ENCODE results near the gene GALC.
A peak's percentile ranks its signal among the peaks of the same experiment; 100 is the strongest.

Gene GALC

GRCh38 chr14:88005978-88006851 lies 13.2 kb upstream of the GALC start:
- peak; percentile 38 for DNase-seq (ENCODE audit: low spot score)

- peak; percentile 27 for DNase-seq (ENCODE audit: low spot score)
These were observed 12.1 kb upstream of the GALC start, which contains the start of gene GPR65 for GRCh38 chr14:88005050-88005481. Gene GPR65, plus strand, starts transcription at chr14:88005135. Its CDS starts 5,713 bp downstream, at chr14:88010848.

- DNase-seq (ENCODE audit: low spot score) = no peak
These were observed 11.6 kb upstream of the GALC start for GRCh38 chr14:88004506-88005036.

- no peak for DNase-seq (ENCODE audit: low spot score)
These were observed 10.4 kb upstream of the GALC start for GRCh38 chr14:88003425-88003824.

- no peak for DNase-seq (ENCODE audit: low spot score)
These were observed 9.6 kb upstream of the GALC start for GRCh38 chr14:88002421-88003075.

GRCh38 chr14:87999277-87999676 lies 6.3 kb upstream of the GALC start:
- DNase-seq (ENCODE audit: low spot score) = no peak

- no peak for DNase-seq (ENCODE audit: low spot score)
These were observed 5.5 kb upstream of the GALC start for GRCh38 chr14:87998482-87998881.

- DNase-seq (ENCODE audit: low spot score) = no peak
These were observed 3.3 kb upstream of the GALC start for GRCh38 chr14:87996291-87996592.

- DNase-seq (ENCODE audit: low spot score) = no peak
These were observed 2.7 kb upstream of the GALC start for GRCh38 chr14:87995500-87996290.

- no peak for DNase-seq (ENCODE audit: low spot score)
These were observed 2.0 kb upstream of the GALC start for GRCh38 chr14:87994974-87995373.

- no peak for DNase-seq (ENCODE audit: low spot score)
These were observed 650 bp downstream of the GALC start for GRCh38 chr14:87992346-87992717.

GRCh38 chr14:87990682-87991081 lies 2.3 kb downstream of the GALC start:
- no peak for DNase-seq (ENCODE audit: low spot score)

- no peak for DNase-seq (ENCODE audit: low spot score)
These were observed 3.1 kb downstream of the GALC start for GRCh38 chr14:87989956-87990299.

- no peak for DNase-seq (ENCODE audit: low spot score)
These were observed 3.6 kb downstream of the GALC start for GRCh38 chr14:87989221-87989955.

- no peak for DNase-seq (ENCODE audit: low spot score)
These were observed 13.3 kb downstream of the GALC start for GRCh38 chr14:87979689-87980088.

- no peak for DNase-seq (ENCODE audit: low spot score)
These were observed 17.3 kb downstream of the GALC start for GRCh38 chr14:87975636-87976035.

GRCh38 chr14:87971010-87971409 lies 22.0 kb downstream of the GALC start:
- no peak for DNase-seq (ENCODE audit: low spot score)

GRCh38 chr14:87967496-87967895 lies 25.5 kb downstream of the GALC start:
- DNase-seq (ENCODE audit: low spot score) = no peak

- DNase-seq (ENCODE audit: low spot score) = no peak
These were observed 26.2 kb downstream of the GALC start for GRCh38 chr14:87966816-87967215.

GRCh38 chr14:87961246-87961645 lies 31.7 kb downstream of the GALC start:
- no peak for DNase-seq (ENCODE audit: low spot score)

- DNase-seq (ENCODE audit: low spot score) = no peak
These were observed 32.8 kb downstream of the GALC start for GRCh38 chr14:87960013-87960787.

Measured in germinal center (tissue), 1 donor.